Astrocyte of the spinal cord (primary cell): Measurements from ENCODE around the gene GSTM4.
A peak's percentile ranks its signal among the peaks of the same experiment; 100 is the strongest.

Experiments used
- DNase-seq: peaks from one replicate; pipeline ENCODE4 v3.0.0; 2011; ENCODE audit warnings: low read depth, low spot score
- H3K4me3 ChIP-seq: 2 replicates; pipeline ENCODE4 v1.5.1; 2011; ENCODE audit warnings: low read depth, mild to moderate bottlenecking, low read length, moderate library complexity
- CTCF ChIP-seq: IDR thresholded peaks from 2 replicates; pipeline ENCODE4 v1.5.1; 2012; ENCODE audit warnings: low read depth, mild to moderate bottlenecking, low read length, inconsistent platforms
- in situ Hi-C: cut with HindIII; loops from 2 replicates; pipeline ENCODE4 v1.10.0; 2017; ENCODE audit warnings: low sequenced_read_pairs

GSTM4 gene

DNA sequence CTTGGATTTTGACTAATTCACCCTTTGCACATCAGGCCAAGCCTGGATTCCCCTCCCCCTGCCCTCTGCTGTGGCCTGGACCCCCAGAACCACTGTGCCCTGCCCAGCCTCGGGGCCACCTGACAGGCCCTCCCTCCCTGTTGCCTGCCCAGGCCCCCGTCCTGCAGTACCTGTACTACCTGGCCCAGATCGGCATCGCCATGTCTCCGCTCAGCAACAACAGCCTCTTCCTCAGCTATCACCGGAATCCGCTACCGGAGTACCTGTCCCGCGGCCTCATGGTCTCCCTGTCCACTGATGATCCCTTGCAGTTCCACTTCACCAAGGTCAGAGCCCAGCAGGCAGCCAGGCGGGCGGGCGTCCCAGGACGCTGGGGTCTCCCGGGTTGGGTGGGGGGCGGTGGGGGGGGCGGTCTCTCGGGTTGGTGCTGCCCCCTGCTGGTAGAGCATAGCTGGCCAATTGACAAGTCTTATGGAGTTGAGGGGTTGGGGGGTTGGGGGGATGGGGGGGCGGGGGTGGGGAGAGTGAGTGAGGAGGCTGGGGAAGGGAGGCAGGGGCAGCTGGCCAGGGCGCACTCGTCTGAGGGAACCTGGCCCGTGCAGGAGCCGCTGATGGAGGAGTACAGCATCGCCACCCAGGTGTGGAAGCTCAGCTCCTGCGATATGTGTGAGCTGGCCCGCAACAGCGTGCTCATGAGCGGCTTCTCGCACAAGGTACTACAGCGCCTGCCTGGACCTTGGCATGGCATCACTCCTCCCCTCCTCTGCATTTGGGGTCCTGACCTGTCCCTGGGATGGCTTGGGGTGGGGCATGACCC, 25.6 kb upstream of the GSTM4 start:
- peak; percentile 20 for TF ChIP-seq CTCF
- DNase-seq = no peak
- H3K4me3 ChIP-seq = no peak overlapping the region
- in situ Hi-C loops = no loop called here

DNA sequence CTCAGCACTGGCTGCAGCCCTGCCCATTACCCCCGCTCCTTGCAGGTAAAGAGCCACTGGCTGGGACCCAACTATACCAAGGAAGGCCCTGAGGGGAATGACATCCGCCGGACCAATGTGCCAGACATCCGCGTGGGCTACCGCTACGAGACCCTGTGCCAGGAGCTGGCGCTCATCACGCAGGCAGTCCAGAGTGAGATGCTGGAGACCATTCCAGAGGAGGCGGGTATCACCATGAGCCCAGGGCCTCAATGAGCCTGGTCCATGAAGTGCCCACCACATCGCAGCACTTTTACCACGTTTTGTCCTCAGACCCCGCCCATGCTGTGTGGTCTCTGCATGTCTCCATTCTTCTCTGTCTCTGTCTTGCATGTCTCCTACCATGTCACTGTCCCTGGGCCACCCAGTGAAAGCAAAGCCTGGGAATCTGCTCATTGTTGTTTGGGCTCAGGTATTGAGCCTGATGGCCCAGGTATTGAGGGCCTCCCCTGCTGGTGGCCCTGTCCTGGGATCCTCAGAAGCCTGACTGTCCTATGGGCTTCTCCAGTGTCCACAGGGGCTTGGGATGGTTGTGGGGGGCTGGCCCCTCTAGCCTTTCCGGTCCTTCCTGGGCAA, 24.9 kb upstream of the GSTM4 start:
- no peak for DNase-seq
- TF ChIP-seq CTCF = no peak
- in situ Hi-C loops = no loop called here
- H3K4me3 ChIP-seq = no peak overlapping the region

GRCh38 chr1:109631513-109632505, 24.1 kb upstream of the GSTM4 start:
- DNase-seq = no peak
- H3K4me3 ChIP-seq = no peak overlapping the region
- in situ Hi-C loops = no loop called here
- no peak for TF ChIP-seq CTCF

GRCh38 chr1:109632671-109633346, 23.1 kb upstream of the GSTM4 start:
- H3K4me3 ChIP-seq = no peak overlapping the region
- in situ Hi-C loops = no loop called here
- no peak for TF ChIP-seq CTCF
- DNase-seq = no peak

GRCh38 chr1:109634292-109634691, 21.6 kb upstream of the GSTM4 start:
- H3K4me3 ChIP-seq = no peak overlapping the region
- in situ Hi-C loops = no loop called here
- no peak for TF ChIP-seq CTCF
- DNase-seq = no peak
